CD14-positive monocyte (primary cell): ENCODE measurements around the gene NFATC1. TPM values are rescaled to one million over a fixed set of nuclear protein-coding genes. Genes with fewer than 3 reads are reported as not detected.
A peak's percentile ranks its signal among the peaks of the same experiment; 100 is the strongest.

ENCODE experiments used
- DNase-seq, 3 donors: peaks; one replicate each; pipeline ENCODE4 v3.0.0-alpha.2; 2011 to 2022
- H2AFZ ChIP-seq: 2 replicates; pipeline ENCODE4 v1.6.0; 2012; ENCODE audit warnings: mild to moderate bottlenecking, low read depth, low read length, inconsistent platforms; ENCODE audit not compliant: insufficient read depth, poor library complexity, severe bottlenecking
- H3K27ac ChIP-seq, 2 donors: 1 replicate in 1 of 2; 2 replicates in 1 of 2; pipeline ENCODE4 v1.5.1; 2012 to 2013; ENCODE audit warnings: low read length in 2 of 2, control low read depth in 1 of 2, inconsistent platforms in 1 of 2, low read depth in 1 of 2, mild to moderate bottlenecking in 1 of 2
- H3K27me3 ChIP-seq, 2 donors: one replicate each; pipeline versions ENCODE4 v1.6.0 to v1.6.1; 2011 to 2013; ENCODE audit warnings: low read length in 2 of 2; ENCODE audit not compliant: control insufficient read depth in 2 of 2, insufficient read depth in 2 of 2
- H3K36me3 ChIP-seq, 2 donors: replicated peaks in 1 of 2; 1 replicate in 1 of 2; 2 replicates in 1 of 2; pipeline versions ENCODE4 v1.5.1 to v1.6.1; 2012 to 2013; ENCODE audit warnings: low read length in 2 of 2, control low read depth in 1 of 2, inconsistent platforms in 1 of 2, mild to moderate bottlenecking in 1 of 2; ENCODE audit not compliant: insufficient read depth in 2 of 2, control insufficient read depth in 1 of 2
- H3K4me1 ChIP-seq, 2 donors: 1 replicate in 1 of 2; 2 replicates in 1 of 2; pipeline versions ENCODE4 v1.5.1 to v1.6.1; 2012 to 2013; ENCODE audit warnings: low read length in 2 of 2, control low read depth in 1 of 2, inconsistent platforms in 1 of 2, mild to moderate bottlenecking in 1 of 2, moderate library complexity in 1 of 2; ENCODE audit not compliant: insufficient read depth in 2 of 2, control insufficient read depth in 1 of 2
- H3K4me2 ChIP-seq: replicated peaks from 2 replicates; pipeline ENCODE3; 2012; ENCODE audit warnings: low read length, moderate library complexity, mild to moderate bottlenecking; ENCODE audit not compliant: poor library complexity, severe bottlenecking; ENCODE audit errors: extremely low read depth
- H3K4me3 ChIP-seq, 3 experiments: fragments of 200-600 bp in 1 of 3; sonication (generic) in 1 of 3; replicated peaks in 1 of 3; 1 replicate in 2 of 3; 2 replicates in 1 of 3; pipeline ENCODE4 v1.5.1; 2011 to 2013; ENCODE audit warnings: low read length in 3 of 3, mild to moderate bottlenecking in 3 of 3, control low read depth in 2 of 3, low read depth in 2 of 3, inconsistent platforms in 1 of 3, moderate library complexity in 1 of 3
- H3K79me2 ChIP-seq: 2 replicates; pipeline ENCODE4 v1.6.0; 2012; ENCODE audit warnings: mild to moderate bottlenecking, control low read depth, inconsistent platforms, low read length, moderate library complexity; ENCODE audit not compliant: insufficient read depth
- H3K9ac ChIP-seq: 2 replicates; pipeline ENCODE4 v1.6.0; 2017; ENCODE audit warnings: low read length, mild to moderate bottlenecking; ENCODE audit not compliant: insufficient read depth, poor library complexity, severe bottlenecking
- H3K9me3 ChIP-seq, 2 donors: replicated peaks in 1 of 2; 1 replicate in 1 of 2; 2 replicates in 1 of 2; pipeline versions ENCODE4 v1.5.1 to v1.6.1; 2012 to 2013; ENCODE audit warnings: low read length in 2 of 2, control low read depth in 1 of 2; ENCODE audit not compliant: control insufficient read depth in 1 of 2, insufficient read depth in 1 of 2
- H4K20me1 ChIP-seq: 2 replicates; pipeline ENCODE4 v1.6.0; 2012; ENCODE audit warnings: mild to moderate bottlenecking, low read length, control low read depth, moderate library complexity; ENCODE audit not compliant: insufficient read depth
- H3K27ac Mint-ChIP-seq, 7 donors: one replicate each; pipeline ENCODE4 v1.8.0; 2020; ENCODE audit warnings: mild to moderate bottlenecking in 7 of 7, mixed read lengths in 7 of 7, moderate library complexity in 6 of 7, inconsistent platforms in 2 of 7
- H3K27me3 Mint-ChIP-seq, 3 donors: one replicate each; pipeline ENCODE4 v1.8.0; 2021 to 2022; ENCODE audit warnings: low read depth in 3 of 3, mild to moderate bottlenecking in 3 of 3, mixed read lengths in 3 of 3, moderate library complexity in 3 of 3, inconsistent platforms in 1 of 3
- H3K36me3 Mint-ChIP-seq, 2 donors: one replicate each; pipeline ENCODE4 v1.8.0; 2020; ENCODE audit warnings: mixed read lengths in 2 of 2, inconsistent platforms in 1 of 2, mild to moderate bottlenecking in 1 of 2
- H3K4me1 Mint-ChIP-seq: one replicate; pipeline ENCODE4 v1.8.0; 2020; ENCODE audit warnings: mild to moderate bottlenecking, mixed read lengths
- H3K4me3 Mint-ChIP-seq, 2 donors: one replicate each; pipeline ENCODE4 v1.8.0; 2020; ENCODE audit warnings: mild to moderate bottlenecking in 2 of 2, mixed read lengths in 2 of 2, moderate library complexity in 1 of 2
- H3K9me3 Mint-ChIP-seq, 7 donors: one replicate each; pipeline ENCODE4 v1.8.0; 2020 to 2022; ENCODE audit warnings: mixed read lengths in 7 of 7, mild to moderate bottlenecking in 6 of 7, moderate library complexity in 6 of 7, inconsistent platforms in 2 of 7
- CTCF ChIP-seq: fragments of 200-600 bp; IDR thresholded peaks from one replicate; pipeline ENCODE4 v1.8.0; 2022; ENCODE audit warnings: antibody characterized with exemption, mild to moderate bottlenecking
- WGBS: methylation state at CpG from one replicate; pipeline ENCODE4 v1.1.5; 2013; ENCODE audit warnings: missing lambda C conversion rate; ENCODE audit not compliant: insufficient coverage; 5-methylcytosine and 5-hydroxymethylcytosine counted together
- intact Hi-C, 2 donors: fragments of 100-400 bp; cut with micrococcal nuclease; formaldehyde crosslinking; loops; one replicate each; pipeline versions ENCODE4 v1.15.0 to v1.15.1; 2023
- polyA plus RNA-seq, 3 donors: library from polyadenylated mRNA; depleted of rRNA in 1 of 3; unstranded in 2 of 3; stranded (reverse) in 1 of 3; fragments of 300-500 nt in 2 of 3; fragments of >200 nt in 1 of 3; fragmentation: Illumina TruSeq in 2 of 3; gene quantifications; 1 replicate in 2 of 3; 2 replicates in 1 of 3; pipeline ENCODE4 v1.2.3, GENCODE V29; 2012 to 2021

Gene NFATC1
- polyA plus RNA-seq, 3 donors, result 7.8 to 10.7 (median 8.3) TPM

GRCh38 chr18:79413901-79414300 is 18.2 kb downstream of the NFATC1 start:
- H3K4me1 Mint-ChIP-seq, result peaks cover 5% of the 10 kb centered on the region
- peak overlapping the region in 1 of 7 donors; percentile 11 for H3K27ac Mint-ChIP-seq
- H3K27me3 ChIP-seq, result no peaks in the 10 kb centered on the region
- no peak overlapping the region for H3K4me3 Mint-ChIP-seq
- intact Hi-C loops, result loop anchor here in 1 of 2 donors (10.0 kb wide), 1 partner anchor 349 kb away; the partner anchor contains the start of gene ATP9B
- no peak for TF ChIP-seq CTCF
- H3K4me2 ChIP-seq, result no peak overlapping the region
- peaks cover 78% of the 10 kb centered on the region for H4K20me1 ChIP-seq
- peaks cover 0 to 9% (median 4%) of the 10 kb centered on the region in 7 donors for H3K9me3 Mint-ChIP-seq
- H3K4me3 ChIP-seq, result no peak overlapping the region
- no peak overlapping the region for H2AFZ ChIP-seq
- peaks cover 50 to 51% of the 10 kb centered on the region in 2 donors for H3K36me3 Mint-ChIP-seq
- no peaks in the 10 kb centered on the region for H3K4me1 ChIP-seq
- H3K27me3 Mint-ChIP-seq, result no peaks in the 10 kb centered on the region
- H3K9me3 ChIP-seq, result peaks cover 0 to 5% of the 10 kb centered on the region in 2 donors
- H3K36me3 ChIP-seq, result peaks cover 34 to 48% of the 10 kb centered on the region in 2 donors
- no peak for DNase-seq
- H3K79me2 ChIP-seq, result peaks cover 14% of the 10 kb centered on the region
- H3K27ac ChIP-seq, result no peak overlapping the region
- 85% methylated on average over 9 of the region's 9 CpGs for WGBS
- no peak overlapping the region for H3K9ac ChIP-seq

DNA sequence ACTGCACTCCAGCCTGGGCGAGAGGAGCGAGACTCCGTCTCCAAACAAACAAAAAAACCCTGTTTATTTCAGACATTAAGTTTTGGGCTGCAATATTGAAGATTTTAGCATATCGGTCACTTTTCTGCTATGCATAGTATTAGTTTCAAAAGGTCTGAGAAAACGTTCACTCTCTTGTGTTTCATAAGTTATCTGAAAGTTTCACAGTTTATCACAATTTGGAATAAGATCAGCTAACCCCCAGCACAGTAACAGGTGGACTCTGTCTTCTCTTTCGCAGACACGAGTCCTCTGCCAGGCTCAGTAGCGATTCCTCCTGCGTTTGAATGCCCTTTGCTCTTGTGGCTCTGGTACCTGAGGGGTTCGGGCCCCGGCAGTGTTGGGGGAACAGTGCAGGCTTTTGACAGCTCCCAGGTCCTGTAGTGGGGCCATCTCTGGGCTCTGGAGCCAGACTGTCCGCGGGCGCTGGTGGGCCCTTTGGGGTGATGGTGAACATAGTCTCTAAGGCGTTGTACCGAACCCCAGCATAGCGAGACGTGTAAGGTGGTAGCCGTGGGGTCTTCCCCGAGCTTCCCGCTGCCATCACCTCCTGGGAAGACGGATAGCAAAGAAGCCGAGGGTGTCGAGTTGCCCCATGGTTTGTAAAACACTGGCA is 20.4 kb downstream of the NFATC1 start:
- H3K36me3 Mint-ChIP-seq, result peaks cover 56 to 69% of the 10 kb centered on the region in 2 donors
- intact Hi-C loops, result loop anchor here in 1 of 2 donors (10.0 kb wide), 1 partner anchor 351 kb away; the partner anchor contains the start of gene ATP9B
- H3K27me3 Mint-ChIP-seq, result peaks cover 0 to 3% (median 2%) of the 10 kb centered on the region in 3 donors
- peaks cover 8% of the 10 kb centered on the region for H3K4me1 Mint-ChIP-seq
- Histone ChIP-seq H3K36me3 (peaks cover 39 to 51% of the 10 kb centered on the region in 2 donors), H3K4me3 (no peak overlapping the region), H3K9me3 (no peaks in the 10 kb centered on the region), H3K4me2 (no peak overlapping the region), H3K27ac (no peak overlapping the region), H2AFZ (no peak overlapping the region), H3K9ac (no peak overlapping the region), H4K20me1 (peaks cover 84% of the 10 kb centered on the region), H3K79me2 (peaks cover 14% of the 10 kb centered on the region), H3K4me1 (peaks cover 0 to 2% of the 10 kb centered on the region in 2 donors), H3K27me3 (no peaks in the 10 kb centered on the region)
- TF ChIP-seq CTCF, result no peak
- no peak overlapping the region for H3K4me3 Mint-ChIP-seq
- 94% methylated on average over 13 of the region's 24 CpGs for WGBS
- H3K9me3 Mint-ChIP-seq, result peaks cover 0 to 4% (median 0%) of the 10 kb centered on the region in 7 donors
- H3K27ac Mint-ChIP-seq, result peak overlapping the region in 2 of 7 donors; percentile 22 to 73
- no peak for DNase-seq
